Lower lobe of right lung (tissue), 2 donors: ENCODE data around the gene SASH1. TPM values are rescaled to one million over a fixed set of nuclear protein-coding genes. Genes with fewer than 3 reads are reported as not detected.
A peak's percentile ranks its signal among the peaks of the same experiment; 100 is the strongest.

Source experiments
- ATAC-seq, 2 donors: fragments of 200-7000 bp; cut with Tn5 transposase; one replicate each; pipeline ENCODE4 v1.9.1; 2020 to 2022; ENCODE audit warnings: mild to moderate bottlenecking in 2 of 2, moderate library complexity in 2 of 2
- DNase-seq: peaks from one replicate; pipeline ENCODE4 v3.0.0-alpha.2; 2020
- H3K27ac ChIP-seq: fragments of 200-600 bp; one replicate; pipeline ENCODE4 v1.8.0; 2022
- H3K27me3 ChIP-seq: fragments of 200-600 bp; one replicate; pipeline ENCODE4 v1.8.0; 2022; ENCODE audit warnings: low read depth
- H3K36me3 ChIP-seq: fragments of 200-600 bp; one replicate; pipeline ENCODE4 v1.8.0; 2022; ENCODE audit warnings: mild to moderate bottlenecking
- H3K4me1 ChIP-seq: fragments of 200-600 bp; one replicate; pipeline ENCODE4 v1.8.0; 2022
- H3K4me3 ChIP-seq: fragments of 200-600 bp; one replicate; pipeline ENCODE4 v1.8.0; 2022; ENCODE audit warnings: mild to moderate bottlenecking
- H3K9me3 ChIP-seq: fragments of 200-600 bp; one replicate; pipeline ENCODE4 v1.8.0; 2022
- CTCF ChIP-seq: fragments of 200-600 bp; IDR thresholded peaks from one replicate; pipeline ENCODE4 v1.8.0; 2022; ENCODE audit warnings: antibody characterized with exemption, mild to moderate bottlenecking
- intact Hi-C: fragments of 100-400 bp; cut with DNase I; formaldehyde crosslinking; loops from one replicate; pipeline ENCODE4 v1.11.0; 2022
- total RNA-seq: library from RNA; stranded (reverse); fragmentation: NEBNext Ultra II Directional; extraction: Animal tissue kit (Norgen Biotek cat#: 25700); gene quantifications from one replicate; pipeline ENCODE4 v1.2.1, GENCODE V29; 2021
- donor health status: DM: no; HTN: yes; CAD: no; lungs with severe emphysema.

Gene SASH1
- total RNA-seq, 1 donor from 2014 or later = 103 TPM

- H3K4me1 ChIP-seq = peaks cover 53% of the 10 kb centered on the region
Observed at GRCh38 chr6:148465011-148465335, 122.3 kb downstream of the SASH1 start.

GRCh38 chr6:148465670-148466069, 123.0 kb downstream of the SASH1 start:
- intact Hi-C loops = loop anchor here (5.0 kb wide), 1 partner anchor 288 kb away; no protein-coding TSS in a partner anchor
- ATAC-seq (peak in 1 of 2 donors; percentile 25), DNase-seq (no peak)
- H3K4me1 ChIP-seq = peaks cover 53% of the 10 kb centered on the region
- H3K4me3 ChIP-seq = no peak overlapping the region
- no peaks in the 10 kb centered on the region for H3K9me3 ChIP-seq
- no peaks in the 10 kb centered on the region for H3K27me3 ChIP-seq
- no peaks in the 10 kb centered on the region for H3K36me3 ChIP-seq
- no peak overlapping the region for H3K27ac ChIP-seq
- no peak for TF ChIP-seq CTCF

More at GRCh38 chr6:148465011-148465335, 122.3 kb downstream of the SASH1 start:
- DNase-seq (no peak), ATAC-seq (no peak)
- Histone ChIP-seq H3K27me3 (no peaks in the 10 kb centered on the region), H3K9me3 (no peaks in the 10 kb centered on the region), H3K27ac (no peak overlapping the region), H3K36me3 (no peaks in the 10 kb centered on the region), H3K4me3 (no peak overlapping the region)
- TF ChIP-seq CTCF = no peak
- intact Hi-C loops = loop anchor here (5.0 kb wide), 1 partner anchor 288 kb away; no protein-coding TSS in a partner anchor

- Histone ChIP-seq H3K27ac (no peak overlapping the region), H3K4me1 (peaks cover 51% of the 10 kb centered on the region), H3K36me3 (no peaks in the 10 kb centered on the region), H3K9me3 (no peaks in the 10 kb centered on the region), H3K4me3 (no peak overlapping the region), H3K27me3 (no peaks in the 10 kb centered on the region)
- no peak for DNase-seq
- TF ChIP-seq CTCF = no peak
- peak in 1 of 2 donors; percentile 29 for ATAC-seq
- intact Hi-C loops = loop anchor here (5.0 kb wide), 1 partner anchor 289 kb away; no protein-coding TSS in a partner anchor
Observed at GRCh38 chr6:148466158-148466557, 123.5 kb downstream of the SASH1 start.

- intact Hi-C loops = loop anchor here (5.0 kb wide), 1 partner anchor 291 kb away; no protein-coding TSS in a partner anchor
Observed at GRCh38 chr6:148467926-148468325, 125.3 kb downstream of the SASH1 start.

GRCh38 chr6:148470156-148470555, 127.5 kb downstream of the SASH1 start:
- no peak for ATAC-seq
- Histone ChIP-seq H3K9me3 (no peaks in the 10 kb centered on the region), H3K27ac (no peak overlapping the region), H3K36me3 (peaks cover 28% of the 10 kb centered on the region), H3K4me1 (peaks cover 16% of the 10 kb centered on the region), H3K4me3 (no peak overlapping the region), H3K27me3 (no peaks in the 10 kb centered on the region)
- no peak for DNase-seq
- intact Hi-C loops = no loop called here
- no peak for TF ChIP-seq CTCF

More at GRCh38 chr6:148467926-148468325, 125.3 kb downstream of the SASH1 start:
- ATAC-seq (no peak), DNase-seq (no peak)
- H3K36me3 ChIP-seq = peaks cover 9% of the 10 kb centered on the region
- no peak overlapping the region for H3K27ac ChIP-seq
- H3K4me3 ChIP-seq = no peak overlapping the region
- H3K4me1 ChIP-seq = peaks cover 33% of the 10 kb centered on the region
- H3K27me3 ChIP-seq = no peaks in the 10 kb centered on the region
- no peaks in the 10 kb centered on the region for H3K9me3 ChIP-seq
- TF ChIP-seq CTCF = no peak
